Amniotic stem cell (primary cell): ENCODE measurements around the gene MS4A18.
"Not testable (repeated sequence)": the region's sequence is repeated elsewhere in the genome, so short reads cannot be mapped to it uniquely, and the experiment has no call there.

Experiments used
- DNase-seq: peaks from one replicate; lab custom pipeline; 2025; lab: John Stamatoyannopoulos, UW

Gene MS4A18

DNA sequence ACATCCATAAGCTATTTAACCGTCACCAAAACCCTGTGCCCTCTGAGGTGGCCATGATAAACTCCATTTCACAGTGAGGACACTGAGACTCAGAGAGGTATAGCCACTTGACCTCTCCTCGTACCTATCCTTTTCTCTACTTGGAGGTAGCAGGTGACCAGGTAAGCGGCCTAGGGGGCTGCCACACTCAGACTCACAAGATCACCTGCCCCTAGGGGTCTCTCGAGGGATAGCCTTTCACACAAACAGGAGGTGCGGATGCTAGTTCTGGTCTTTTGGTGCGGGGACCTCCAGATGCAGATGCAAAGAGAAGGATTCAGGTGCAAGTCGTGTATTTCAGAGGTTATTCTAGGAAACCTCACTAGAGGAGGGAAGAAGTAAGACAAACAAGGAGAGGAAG, 14.6 kb downstream of the MS4A18 start:
- no peak for DNase-seq

- no peak for DNase-seq
Observed at GRCh38 chr11:60740573-60740972, 16.1 kb downstream of the MS4A18 start.

DNA sequence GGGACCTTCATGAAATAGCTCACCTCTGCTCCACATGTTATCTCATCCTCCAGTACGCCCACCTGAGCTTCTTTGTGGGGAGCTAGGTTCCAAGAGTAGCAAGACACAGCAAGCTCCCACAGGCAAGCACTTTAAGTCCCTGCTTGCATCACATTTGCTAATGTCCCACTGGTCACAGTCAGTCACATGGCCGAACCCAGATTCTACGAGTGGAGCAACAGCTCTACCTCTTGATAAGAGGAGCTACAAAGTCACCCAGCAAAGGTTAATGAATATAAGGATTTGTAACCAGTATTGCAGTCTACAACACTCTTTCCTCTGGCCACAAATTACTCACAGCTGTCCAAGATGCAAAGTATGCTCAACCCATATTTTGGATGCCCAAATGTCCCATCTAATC, 16.9 kb downstream of the MS4A18 start:
- no peak for DNase-seq

- DNase-seq, result no peak
Observed at GRCh38 chr11:60743058-60743457, 18.5 kb downstream of the MS4A18 start.

- no peak for DNase-seq
Observed at GRCh38 chr11:60744114-60744513, 19.6 kb downstream of the MS4A18 start.

- DNase-seq, result no peak
Observed at GRCh38 chr11:60747359-60747873, 22.9 kb downstream of the MS4A18 start.

DNA sequence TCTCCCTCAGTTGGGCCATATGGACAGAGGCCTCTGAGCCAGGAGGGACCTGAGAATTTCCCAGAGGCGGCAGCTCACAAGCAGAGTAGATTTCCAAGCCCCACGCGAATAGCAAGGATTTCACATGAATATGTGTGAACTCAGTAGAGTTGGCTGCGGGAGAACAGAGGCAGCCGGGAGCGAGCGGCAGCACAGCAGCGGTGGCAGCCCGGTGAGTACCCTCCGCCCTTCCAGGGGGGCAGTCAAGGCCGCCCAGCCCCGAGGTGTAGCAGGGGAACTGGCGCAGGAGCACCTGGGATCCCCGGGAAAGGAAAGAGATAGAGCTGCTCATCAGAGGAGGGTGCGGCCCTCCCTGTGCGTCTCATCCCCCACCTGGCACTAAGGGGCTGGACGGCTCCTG, 23.7 kb downstream of the MS4A18 start:
- DNase-seq, result no peak

GRCh38 chr11:60748821-60749220, 24.3 kb downstream of the MS4A18 start:
- no peak for DNase-seq

DNA sequence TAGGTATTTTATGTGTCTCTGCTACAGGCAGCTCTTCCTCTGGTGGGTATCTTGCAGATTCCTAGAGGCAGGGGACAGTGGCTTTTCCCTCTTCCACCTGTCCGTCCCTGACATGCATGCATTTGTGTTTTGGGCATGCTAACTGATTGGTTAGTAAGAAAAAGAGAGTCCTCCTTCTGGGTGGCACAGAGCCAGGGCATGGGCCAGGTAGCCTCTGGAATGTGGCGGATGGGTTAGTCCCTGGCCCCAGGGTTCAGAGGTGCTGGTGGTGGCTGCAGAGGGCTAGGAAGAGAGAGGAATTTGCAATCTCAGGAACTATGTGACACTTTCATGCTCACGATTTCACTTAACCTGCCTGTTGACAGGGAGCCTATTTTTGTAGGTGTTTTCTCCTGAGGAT, 26.4 kb downstream of the MS4A18 start:
- no peak for DNase-seq

DNA sequence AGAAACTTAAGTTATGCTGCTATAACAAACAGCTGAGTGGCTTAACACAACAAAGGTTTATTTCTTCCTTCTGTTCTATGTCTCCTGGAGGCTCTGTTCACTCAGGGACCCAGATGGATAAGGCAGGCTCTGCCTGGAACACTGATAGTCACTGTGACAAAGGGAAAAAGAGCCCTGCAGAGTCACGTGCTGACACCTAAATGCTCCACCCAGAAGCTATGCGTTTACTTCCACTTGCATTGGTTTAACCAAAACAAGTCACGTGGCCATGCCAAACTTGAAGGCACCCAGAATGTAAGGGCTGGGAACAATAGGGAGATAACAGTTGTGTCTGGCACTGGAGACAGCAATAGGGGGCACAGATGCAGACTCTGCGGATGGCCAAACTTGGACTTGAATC, 28.8 kb downstream of the MS4A18 start:
- no peak for DNase-seq

- DNase-seq, result no peak
Observed at GRCh38 chr11:60754887-60755286, 30.4 kb downstream of the MS4A18 start.

DNA sequence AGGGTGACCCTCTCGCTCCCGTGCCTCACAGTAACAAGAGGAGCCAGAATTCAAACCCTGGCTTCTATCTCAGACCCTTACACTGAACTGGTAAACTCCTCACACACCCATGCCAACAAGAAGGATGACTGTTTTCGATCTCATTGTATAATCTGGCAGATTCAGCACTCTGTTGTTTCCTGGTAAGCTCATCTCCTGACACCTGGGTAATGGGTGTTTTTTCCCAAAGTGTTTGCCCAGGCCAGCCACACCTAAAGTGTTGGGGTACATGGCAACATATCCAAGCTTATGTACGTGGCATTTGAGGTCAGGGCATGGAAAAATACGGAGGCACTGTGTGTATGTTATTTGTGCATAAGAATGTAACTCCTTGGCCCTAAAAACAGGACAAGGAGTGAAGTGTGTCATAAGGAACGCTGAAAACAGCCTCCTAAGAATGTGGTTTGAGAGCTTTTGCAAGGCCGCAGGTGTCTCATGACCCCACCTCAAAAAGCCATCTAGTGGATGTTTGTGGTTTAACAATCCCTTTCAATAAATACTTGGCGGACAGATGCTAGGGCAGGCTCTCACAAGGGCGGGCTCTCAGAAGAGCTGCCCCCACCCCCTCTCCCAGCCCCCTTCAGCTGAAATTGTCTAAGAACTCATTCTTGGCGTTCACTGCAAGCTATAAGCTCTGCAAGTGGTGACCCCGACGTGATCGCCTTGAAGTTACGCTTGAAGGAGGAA, 31.9 kb downstream of the MS4A18 start, which contains the start of gene MS4A15:
Gene MS4A15, plus strand, starts transcription at position 561 of the 726 bp plus-strand sequence. CDS start 6,867 bp downstream, outside the sequence.
- DNase-seq, result no peak

DNA sequence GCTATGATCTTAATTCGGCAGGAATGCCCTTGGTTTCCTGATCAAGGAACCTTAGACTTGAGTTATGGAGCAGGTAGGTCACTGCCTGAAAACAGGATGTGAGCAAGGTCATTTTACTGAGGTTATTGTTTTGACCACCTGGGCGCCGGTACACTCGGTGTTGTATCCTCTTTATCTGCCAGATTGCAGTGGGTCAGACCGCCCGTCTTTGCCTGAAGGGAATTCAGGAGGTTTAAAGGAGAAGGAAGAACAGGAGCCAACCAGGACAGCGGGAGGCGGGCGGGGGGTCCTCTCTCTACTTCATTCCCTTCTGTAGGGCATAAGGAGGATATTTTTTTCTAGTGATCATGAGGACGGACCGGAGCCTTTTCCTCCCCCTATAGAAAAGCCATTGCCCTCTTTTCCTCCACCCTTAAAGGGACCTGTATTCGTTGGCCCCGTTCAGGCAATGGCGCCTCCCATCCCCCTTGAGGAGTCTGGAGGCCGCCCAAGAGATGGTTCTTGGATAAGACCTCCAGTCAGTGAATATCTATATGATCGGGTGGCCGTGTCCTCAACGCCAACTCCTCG, 32.8 kb downstream of the MS4A18 start:
- DNase-seq, result no peak

- not testable (repeated sequence) for DNase-seq
Observed at GRCh38 chr11:60758671-60759070, 34.2 kb downstream of the MS4A18 start.

DNA sequence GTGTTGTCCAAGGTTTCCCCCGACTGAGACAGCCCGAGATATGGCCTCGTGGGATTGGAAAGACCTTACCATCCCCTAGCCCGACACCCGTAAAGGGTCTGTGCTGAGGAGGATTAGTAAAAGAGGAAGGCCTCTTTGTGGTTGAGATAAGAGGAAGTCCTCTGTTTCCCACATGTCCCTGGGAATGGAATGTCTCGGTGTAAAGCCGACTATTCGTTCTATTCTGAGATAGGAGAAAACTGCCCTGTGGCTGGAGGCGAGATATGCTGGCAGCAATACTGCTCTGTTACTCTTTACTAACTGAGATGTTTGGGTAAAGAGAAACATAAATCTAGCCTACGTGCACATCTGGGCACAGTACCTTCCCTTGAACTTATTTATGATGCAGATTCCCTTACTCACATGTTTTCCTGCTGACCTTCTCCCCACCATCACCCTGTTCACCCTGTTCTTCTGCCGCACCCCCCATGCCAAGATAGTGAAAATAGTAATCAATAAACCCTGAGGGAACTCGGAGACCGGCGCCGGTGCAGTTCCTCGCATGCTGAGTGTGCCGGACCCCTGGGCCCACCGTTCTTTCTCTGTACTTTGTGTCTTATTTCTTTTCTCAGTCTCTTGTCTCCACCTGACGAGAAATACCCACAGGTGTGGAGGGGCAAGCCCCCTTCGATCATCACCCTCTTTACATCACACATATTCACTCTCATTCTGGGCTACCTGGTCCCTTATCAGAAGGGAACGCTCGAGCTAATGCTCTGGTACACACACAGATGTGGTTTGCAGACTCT, 35.1 kb downstream of the MS4A18 start:
- not testable (repeated sequence) for DNase-seq

DNA sequence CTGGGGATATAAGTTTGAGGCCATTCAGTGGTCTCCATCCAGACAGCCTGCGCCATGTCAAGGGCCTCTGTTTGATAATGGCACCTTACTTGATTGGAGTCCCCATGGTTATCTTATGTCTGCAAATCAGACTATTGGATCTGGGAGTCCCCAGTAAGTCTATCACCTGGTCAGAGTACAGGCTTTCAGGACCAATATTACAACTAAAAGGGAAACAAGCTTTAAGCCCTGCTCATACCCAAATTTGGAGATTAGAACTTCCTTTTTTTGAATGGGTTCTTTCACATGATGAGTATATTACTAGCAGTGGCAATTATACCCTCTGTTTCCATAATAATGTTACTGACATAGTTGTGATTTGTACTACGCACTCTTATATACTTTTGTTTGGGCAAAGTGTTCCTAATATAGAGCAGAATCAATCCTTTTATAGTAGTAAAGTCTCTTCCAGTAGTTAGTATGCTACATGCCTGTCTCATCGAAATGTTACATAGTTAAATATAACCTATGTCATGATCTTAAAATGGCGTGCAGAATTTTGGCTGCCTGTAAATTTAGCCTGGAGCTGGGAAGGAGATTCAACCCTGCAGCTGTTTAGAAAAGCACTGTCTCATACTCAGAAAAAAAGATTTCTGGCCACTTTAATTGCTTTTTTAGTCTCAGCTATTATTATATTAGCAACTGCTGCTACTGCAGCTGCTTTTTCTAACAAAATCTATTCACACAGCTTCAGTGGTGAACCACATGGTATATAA, 37.1 kb downstream of the MS4A18 start:
- no peak for DNase-seq

GRCh38 chr11:60762851-60763691, 38.6 kb downstream of the MS4A18 start:
- no peak for DNase-seq

DNA sequence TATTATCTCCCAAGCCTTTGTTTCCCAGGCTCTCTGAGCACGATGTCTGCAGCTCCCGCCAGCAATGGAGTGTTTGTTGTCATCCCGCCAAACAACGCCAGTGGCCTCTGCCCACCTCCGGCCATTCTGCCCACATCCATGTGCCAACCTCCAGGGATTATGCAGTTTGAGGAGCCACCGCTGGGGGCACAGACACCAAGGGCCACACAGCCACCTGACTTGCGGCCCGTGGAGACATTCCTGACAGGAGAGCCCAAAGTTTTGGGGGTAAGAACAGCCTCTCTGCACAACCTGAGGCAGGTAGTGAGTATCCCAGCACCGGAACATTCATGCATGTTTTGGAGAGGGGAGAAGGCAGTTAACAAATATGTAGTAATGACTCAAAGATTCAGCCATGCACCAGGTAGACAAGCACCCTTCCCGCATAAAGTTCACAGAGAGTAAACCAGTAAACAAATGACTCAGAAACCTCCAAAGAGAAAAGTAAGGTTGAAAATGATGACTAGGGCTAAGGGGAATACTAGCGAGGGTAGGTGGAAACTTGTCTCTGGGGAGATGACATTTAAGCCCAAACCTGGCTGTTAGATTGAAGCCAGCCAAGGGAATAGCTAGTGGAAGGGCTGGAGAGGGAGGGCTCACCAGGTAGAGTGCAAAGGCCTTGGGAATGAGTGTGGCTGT, 39.3 kb downstream of the MS4A18 start:
- no peak for DNase-seq

- no peak for DNase-seq
Observed at GRCh38 chr11:60764879-60765278, 40.4 kb downstream of the MS4A18 start.

DNA sequence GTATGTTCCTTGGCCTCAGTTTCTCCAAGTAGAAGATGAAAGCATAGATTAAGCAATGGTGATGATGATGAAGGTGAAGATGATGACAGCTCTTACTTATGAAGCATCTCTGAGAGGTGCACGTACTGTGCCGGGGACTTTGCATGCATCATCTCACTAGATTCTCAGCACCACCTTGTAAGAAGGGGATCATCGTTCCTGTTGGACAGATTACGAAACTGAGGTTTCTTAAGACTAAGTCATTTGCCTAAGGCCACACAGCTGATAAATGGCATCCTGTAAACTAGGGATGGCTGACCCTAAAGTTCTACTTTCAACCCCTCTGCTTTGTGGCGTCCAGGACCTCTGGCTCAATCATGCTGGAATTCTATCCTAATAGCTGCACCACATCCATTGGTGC, 40.8 kb downstream of the MS4A18 start:
- no peak for DNase-seq

DNA sequence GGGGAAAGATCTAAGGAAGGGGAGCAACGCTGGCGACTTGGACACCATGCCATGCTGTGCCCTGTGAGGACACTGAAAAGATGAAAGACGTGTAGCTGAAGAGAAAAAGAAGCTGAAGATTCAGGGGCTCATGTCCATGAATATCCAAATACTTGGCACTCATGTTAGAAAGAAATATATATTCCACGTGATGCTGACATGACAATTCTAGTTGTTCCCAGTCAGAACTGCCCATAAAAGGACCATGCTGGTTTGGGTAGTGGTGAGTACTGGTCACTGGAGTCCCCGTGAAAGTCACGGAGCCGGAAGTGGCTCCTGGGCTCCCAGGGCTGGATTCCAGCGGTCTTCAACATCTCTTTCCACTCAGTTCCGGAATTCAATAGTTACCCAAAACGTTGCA, 42.0 kb downstream of the MS4A18 start:
- DNase-seq, result no peak
